Thyroid gland (tissue), 4 donors: ENCODE data around the gene SORL1.

ENCODE experiments used
- CTCF ChIP-seq, 6 experiments: fragments of 200-600 bp in 3 of 6; fragments of 450-650 bp in 3 of 6; sonication (generic) in 3 of 6; IDR thresholded peaks; one replicate each; pipeline ENCODE4 v1.5.1; 2016 to 2019; ENCODE audit warnings: antibody characterized with exemption in 6 of 6, mild to moderate bottlenecking in 2 of 6, inconsistent platforms in 1 of 6, moderate library complexity in 1 of 6
- POLR2A ChIP-seq, 2 donors: fragments of 450-650 bp; IDR thresholded peaks; one replicate each; pipeline ENCODE4 v1.6.1; 2017; ENCODE audit warnings: antibody characterized with exemption in 2 of 2, mild to moderate bottlenecking in 2 of 2, moderate library complexity in 1 of 2

GRCh38 chr11:121412711-121413415 lies 39.3 kb upstream of the SORL1 start:
- TF ChIP-seq POLR2A (IDR thresholded peaks at IDR 0.05) (no peak), CTCF (IDR thresholded peaks at IDR 0.05) (no peak)
